K562 (cell line): ENCODE data around the gene UFSP1. TPM values are rescaled to one million over a fixed set of nuclear protein-coding genes. Genes with fewer than 3 reads are reported as not detected.

Experiments used
- CCNT2 ChIP-seq: IDR thresholded peaks from 2 replicates; pipeline ENCODE4 v1.6.1; 2011; ENCODE audit warnings: borderline replicate concordance, low read depth, mild to moderate bottlenecking, moderate library complexity, mixed read lengths, low read length; ENCODE audit not compliant: insufficient read length; ENCODE audit errors: extremely low read depth
- NCOA2 ChIP-seq, 2 experiments: fragments of 450-650 bp; IDR thresholded peaks; 2 replicates each; pipeline ENCODE4 v1.6.1; 2018; ENCODE audit warnings: mild to moderate bottlenecking in 2 of 2, moderate library complexity in 1 of 2; ENCODE audit not compliant: partially characterized antibody in 2 of 2
- SAP30 ChIP-seq: fragments of 200-600 bp; sonication (generic); IDR thresholded peaks from 2 replicates; pipeline ENCODE4 v1.6.1; 2012; ENCODE audit warnings: borderline replicate concordance, low read depth, mild to moderate bottlenecking, moderate library complexity, low read length, control low read depth, inconsistent platforms; ENCODE audit not compliant: insufficient read depth, poor library complexity, severe bottlenecking
- polyA plus RNA-seq, 8 experiments: library from polyadenylated mRNA; depleted of rRNA in 4 of 8; stranded (reverse) in 5 of 8; unstranded in 3 of 8; fragments of >200 nt; fragmentation: Nextera tagmentation in 2 of 8; fragmentation: Illumina TruSeq in 1 of 8; extraction: Ambion mirVana in 2 of 8; extraction: Trizol in 1 of 8; gene quantifications; 2 replicates each; pipeline versions ENCODE4 v1.2.1 to v1.2.3, GENCODE V29; 2011 to 2014; ENCODE audit warnings: inconsistent platforms in 1 of 8, missing spikeins in 1 of 8
- total RNA-seq, 7 experiments: library from RNA; depleted of rRNA in 6 of 7; stranded (reverse); fragments of >200 nt in 6 of 7; fragmentation: Illumina TruSeq in 2 of 7; extraction: Trizol in 2 of 7; gene quantifications; 2 replicates each; pipeline versions ENCODE4 v1.2.1 to v1.2.3, GENCODE V29; 2011 to 2021; ENCODE audit warnings: low replicate concordance in 1 of 7
- TF ChIP-seq, protein P1 (sequence below): fragments of 450-650 bp; formaldehyde crosslinking; IDR thresholded peaks from 2 replicates; pipeline ENCODE4 v1.4.0; 2022; ENCODE audit warnings: mild to moderate bottlenecking, moderate library complexity
- TF ChIP-seq, protein P2 (sequence below): sonication (generic); IDR thresholded peaks from 2 replicates; pipeline ENCODE4 v1.6.1; 2016
- TF ChIP-seq, protein P3 (sequence below): fragments of 450-650 bp; conservative IDR thresholded peaks from 2 replicates; pipeline ENCODE4 v1.6.1; 2016; ENCODE audit warnings: missing genetic modification characterization, low read depth, mild to moderate bottlenecking, missing compliant biosample characterization, moderate library complexity
- TF ChIP-seq, protein P4 (sequence below): fragments of 250-450 bp; sonication (Bioruptor Pico); IDR thresholded peaks from 2 replicates; pipeline ENCODE4 v1.5.0; 2021; ENCODE audit warnings: mild to moderate bottlenecking, moderate library complexity
- TF ChIP-seq, protein P5 (sequence below): IDR thresholded peaks from 2 replicates; pipeline ENCODE4 v1.6.1; 2014; ENCODE audit warnings: antibody characterized with exemption
- TF ChIP-seq, protein P6 (sequence below): IDR thresholded peaks from 2 replicates; pipeline ENCODE4 v1.6.1; 2016; ENCODE audit warnings: missing genetic modification characterization, missing compliant biosample characterization
- TF ChIP-seq, protein P7 (sequence below): fragments of 450-650 bp; IDR thresholded peaks from 2 replicates; pipeline ENCODE4 v1.6.1; 2016; ENCODE audit warnings: mild to moderate bottlenecking

Gene UFSP1
- total and polyA plus RNA-seq, 9 of the 15 experiments (the other 6 are each of a cell fraction or from before 2014, with no cell fraction given) = 0.50 to 18.8 (median 2.1) TPM

DNA sequence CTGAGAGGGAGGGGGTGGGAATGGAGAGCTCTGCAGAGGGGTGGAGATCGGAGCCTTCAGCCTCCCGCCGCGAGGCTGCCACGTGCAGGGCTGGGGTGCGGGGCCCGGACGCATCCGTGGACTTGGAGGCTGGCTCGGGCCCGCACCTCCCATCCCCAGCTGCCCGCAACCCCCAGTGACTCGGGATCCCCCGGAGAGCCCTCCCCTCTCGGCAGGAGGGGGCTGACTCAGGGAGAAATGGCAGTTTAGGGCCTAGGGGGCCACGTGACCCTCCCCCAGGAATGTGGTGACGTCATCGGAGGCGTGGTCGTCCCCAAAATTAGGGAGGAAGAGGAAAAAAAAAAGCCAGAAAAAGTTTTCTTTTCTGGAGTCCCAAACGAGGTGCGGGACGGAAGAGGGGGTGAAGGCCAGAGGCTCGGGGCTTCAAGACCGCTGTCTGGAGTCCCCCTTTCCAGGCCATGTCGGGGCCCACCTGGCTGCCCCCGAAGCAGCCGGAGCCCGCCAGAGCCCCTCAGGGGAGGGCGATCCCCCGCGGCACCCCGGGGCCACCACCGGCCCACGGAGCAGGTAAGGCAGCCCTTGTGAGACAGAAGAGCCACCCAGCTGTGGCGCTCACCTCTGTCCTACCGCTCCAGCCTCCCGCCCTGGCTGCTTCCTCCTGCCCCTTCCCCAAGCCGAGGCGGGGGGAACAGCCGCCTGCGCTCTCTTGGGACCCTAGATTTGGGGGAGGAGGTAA is 22.3 kb downstream of the UFSP1 start, which contains the start of gene TRIP6 (continued):
- TF ChIP-seq SAP30 (peak; percentile 30), CCNT2 (peak; percentile 81), NCOA2 (IDR thresholded peaks at IDR 0.05; ENCODE audit: partially characterized antibody in 2 of 2) (no peak)
- TF ChIP-seq, protein P1, sequence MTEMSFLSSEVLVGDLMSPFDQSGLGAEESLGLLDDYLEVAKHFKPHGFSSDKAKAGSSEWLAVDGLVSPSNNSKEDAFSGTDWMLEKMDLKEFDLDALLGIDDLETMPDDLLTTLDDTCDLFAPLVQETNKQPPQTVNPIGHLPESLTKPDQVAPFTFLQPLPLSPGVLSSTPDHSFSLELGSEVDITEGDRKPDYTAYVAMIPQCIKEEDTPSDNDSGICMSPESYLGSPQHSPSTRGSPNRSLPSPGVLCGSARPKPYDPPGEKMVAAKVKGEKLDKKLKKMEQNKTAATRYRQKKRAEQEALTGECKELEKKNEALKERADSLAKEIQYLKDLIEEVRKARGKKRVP (CRISPR knock-in tag) = 0 out of 2 replicates have a peak, but pooled peaks have one; percentile 7
- TF ChIP-seq, protein P2, sequence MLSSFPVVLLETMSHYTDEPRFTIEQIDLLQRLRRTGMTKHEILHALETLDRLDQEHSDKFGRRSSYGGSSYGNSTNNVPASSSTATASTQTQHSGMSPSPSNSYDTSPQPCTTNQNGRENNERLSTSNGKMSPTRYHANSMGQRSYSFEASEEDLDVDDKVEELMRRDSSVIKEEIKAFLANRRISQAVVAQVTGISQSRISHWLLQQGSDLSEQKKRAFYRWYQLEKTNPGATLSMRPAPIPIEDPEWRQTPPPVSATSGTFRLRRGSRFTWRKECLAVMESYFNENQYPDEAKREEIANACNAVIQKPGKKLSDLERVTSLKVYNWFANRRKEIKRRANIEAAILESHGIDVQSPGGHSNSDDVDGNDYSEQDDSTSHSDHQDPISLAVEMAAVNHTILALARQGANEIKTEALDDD = no peak
- TF ChIP-seq, protein P3, sequence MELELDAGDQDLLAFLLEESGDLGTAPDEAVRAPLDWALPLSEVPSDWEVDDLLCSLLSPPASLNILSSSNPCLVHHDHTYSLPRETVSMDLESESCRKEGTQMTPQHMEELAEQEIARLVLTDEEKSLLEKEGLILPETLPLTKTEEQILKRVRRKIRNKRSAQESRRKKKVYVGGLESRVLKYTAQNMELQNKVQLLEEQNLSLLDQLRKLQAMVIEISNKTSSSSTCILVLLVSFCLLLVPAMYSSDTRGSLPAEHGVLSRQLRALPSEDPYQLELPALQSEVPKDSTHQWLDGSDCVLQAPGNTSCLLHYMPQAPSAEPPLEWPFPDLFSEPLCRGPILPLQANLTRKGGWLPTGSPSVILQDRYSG (tag) = peak; percentile 95
- TF ChIP-seq, protein P4, sequence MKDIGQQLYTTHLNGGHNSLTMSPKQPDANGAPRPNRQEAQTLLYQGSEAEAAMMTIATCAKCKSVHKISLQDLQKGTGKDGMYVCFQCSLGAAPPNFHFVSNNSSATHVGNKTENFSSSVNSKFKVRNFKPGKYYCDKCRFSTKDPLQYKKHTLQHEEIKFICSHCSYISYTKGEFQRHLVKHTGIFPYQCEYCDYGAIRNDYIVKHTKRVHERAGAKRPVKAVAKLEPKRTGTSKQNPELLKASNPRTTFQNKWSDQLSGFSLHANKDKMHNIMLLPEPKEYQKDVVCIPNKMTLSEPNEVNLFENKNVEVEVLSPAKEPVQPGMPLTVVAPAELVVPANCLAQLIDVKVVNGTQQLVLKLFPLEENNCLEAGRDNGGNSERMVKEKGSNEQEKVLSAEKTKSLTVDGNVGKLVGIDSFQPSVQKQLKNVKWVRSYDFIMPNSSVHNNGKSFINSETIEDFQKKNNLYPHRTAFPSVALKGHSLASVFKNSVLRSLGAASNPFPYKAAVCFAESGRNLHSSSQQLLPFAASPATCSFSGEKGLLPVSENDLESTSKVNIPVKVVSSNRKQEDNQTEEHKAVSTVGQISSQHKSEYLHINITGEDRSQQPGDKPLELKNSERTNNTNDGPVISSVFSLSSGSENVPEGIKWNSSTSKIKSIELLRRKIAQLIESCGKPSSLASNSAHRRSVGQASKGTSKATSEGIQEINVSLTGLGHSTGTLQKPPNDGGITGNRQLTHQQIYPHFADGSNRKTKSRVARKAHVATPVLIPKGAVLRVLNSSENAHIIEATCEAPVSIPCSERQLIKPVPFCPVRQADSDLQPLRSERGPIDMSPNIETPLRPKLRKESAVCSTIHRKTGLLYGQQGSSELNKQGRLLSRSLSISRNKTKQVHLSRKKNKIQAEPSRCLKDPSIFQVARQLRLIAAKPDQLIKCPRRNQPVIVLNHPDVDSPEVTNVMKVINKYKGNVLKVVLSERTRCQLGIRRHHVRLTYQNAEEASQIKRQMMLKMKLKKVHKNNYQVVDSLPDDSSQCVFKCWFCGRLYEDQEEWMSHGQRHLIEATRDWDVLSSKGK (CRISPR knock-in tag) = no peak
- TF ChIP-seq, protein P5, sequence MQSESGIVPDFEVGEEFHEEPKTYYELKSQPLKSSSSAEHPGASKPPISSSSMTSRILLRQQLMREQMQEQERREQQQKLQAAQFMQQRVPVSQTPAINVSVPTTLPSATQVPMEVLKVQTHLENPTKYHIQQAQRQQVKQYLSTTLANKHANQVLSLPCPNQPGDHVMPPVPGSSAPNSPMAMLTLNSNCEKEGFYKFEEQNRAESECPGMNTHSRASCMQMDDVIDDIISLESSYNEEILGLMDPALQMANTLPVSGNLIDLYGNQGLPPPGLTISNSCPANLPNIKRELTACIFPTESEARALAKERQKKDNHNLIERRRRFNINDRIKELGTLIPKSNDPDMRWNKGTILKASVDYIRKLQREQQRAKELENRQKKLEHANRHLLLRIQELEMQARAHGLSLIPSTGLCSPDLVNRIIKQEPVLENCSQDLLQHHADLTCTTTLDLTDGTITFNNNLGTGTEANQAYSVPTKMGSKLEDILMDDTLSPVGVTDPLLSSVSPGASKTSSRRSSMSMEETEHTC = peak; percentile 97
- TF ChIP-seq, protein P6, sequence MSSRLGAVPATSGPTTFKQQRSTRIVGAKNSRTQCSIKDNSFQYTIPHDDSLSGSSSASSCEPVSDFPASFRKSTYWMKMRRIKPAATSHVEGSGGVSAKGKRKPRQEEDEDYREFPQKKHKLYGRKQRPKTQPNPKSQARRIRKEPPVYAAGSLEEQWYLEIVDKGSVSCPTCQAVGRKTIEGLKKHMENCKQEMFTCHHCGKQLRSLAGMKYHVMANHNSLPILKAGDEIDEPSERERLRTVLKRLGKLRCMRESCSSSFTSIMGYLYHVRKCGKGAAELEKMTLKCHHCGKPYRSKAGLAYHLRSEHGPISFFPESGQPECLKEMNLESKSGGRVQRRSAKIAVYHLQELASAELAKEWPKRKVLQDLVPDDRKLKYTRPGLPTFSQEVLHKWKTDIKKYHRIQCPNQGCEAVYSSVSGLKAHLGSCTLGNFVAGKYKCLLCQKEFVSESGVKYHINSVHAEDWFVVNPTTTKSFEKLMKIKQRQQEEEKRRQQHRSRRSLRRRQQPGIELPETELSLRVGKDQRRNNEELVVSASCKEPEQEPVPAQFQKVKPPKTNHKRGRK (tag) = no peak
- TF ChIP-seq, protein P7, sequence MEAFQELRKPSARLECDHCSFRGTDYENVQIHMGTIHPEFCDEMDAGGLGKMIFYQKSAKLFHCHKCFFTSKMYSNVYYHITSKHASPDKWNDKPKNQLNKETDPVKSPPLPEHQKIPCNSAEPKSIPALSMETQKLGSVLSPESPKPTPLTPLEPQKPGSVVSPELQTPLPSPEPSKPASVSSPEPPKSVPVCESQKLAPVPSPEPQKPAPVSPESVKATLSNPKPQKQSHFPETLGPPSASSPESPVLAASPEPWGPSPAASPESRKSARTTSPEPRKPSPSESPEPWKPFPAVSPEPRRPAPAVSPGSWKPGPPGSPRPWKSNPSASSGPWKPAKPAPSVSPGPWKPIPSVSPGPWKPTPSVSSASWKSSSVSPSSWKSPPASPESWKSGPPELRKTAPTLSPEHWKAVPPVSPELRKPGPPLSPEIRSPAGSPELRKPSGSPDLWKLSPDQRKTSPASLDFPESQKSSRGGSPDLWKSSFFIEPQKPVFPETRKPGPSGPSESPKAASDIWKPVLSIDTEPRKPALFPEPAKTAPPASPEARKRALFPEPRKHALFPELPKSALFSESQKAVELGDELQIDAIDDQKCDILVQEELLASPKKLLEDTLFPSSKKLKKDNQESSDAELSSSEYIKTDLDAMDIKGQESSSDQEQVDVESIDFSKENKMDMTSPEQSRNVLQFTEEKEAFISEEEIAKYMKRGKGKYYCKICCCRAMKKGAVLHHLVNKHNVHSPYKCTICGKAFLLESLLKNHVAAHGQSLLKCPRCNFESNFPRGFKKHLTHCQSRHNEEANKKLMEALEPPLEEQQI = no peak
